SU-DHL-6 (cell line): ENCODE data around the gene PIGH.

Experiments used
- EZH2phosphoT487 ChIP-seq: fragments of 200-600 bp; sonication (generic), shearing (Covaris generic); conservative IDR thresholded peaks from 2 replicates; pipeline ENCODE4 v1.6.1; 2018; ENCODE audit warnings: mild to moderate bottlenecking, antibody characterized with exemption, low read length, moderate library complexity, mixed read lengths
- TF ChIP-seq, protein P1 (sequence below): fragments of 200-600 bp; sonication (generic); IDR thresholded peaks from one replicate; pipeline ENCODE4 v1.5.1; 2017; ENCODE audit warnings: antibody characterized with exemption, mild to moderate bottlenecking, low read length, moderate library complexity; ENCODE audit not compliant: insufficient read depth, poor library complexity, severe bottlenecking

DNA sequence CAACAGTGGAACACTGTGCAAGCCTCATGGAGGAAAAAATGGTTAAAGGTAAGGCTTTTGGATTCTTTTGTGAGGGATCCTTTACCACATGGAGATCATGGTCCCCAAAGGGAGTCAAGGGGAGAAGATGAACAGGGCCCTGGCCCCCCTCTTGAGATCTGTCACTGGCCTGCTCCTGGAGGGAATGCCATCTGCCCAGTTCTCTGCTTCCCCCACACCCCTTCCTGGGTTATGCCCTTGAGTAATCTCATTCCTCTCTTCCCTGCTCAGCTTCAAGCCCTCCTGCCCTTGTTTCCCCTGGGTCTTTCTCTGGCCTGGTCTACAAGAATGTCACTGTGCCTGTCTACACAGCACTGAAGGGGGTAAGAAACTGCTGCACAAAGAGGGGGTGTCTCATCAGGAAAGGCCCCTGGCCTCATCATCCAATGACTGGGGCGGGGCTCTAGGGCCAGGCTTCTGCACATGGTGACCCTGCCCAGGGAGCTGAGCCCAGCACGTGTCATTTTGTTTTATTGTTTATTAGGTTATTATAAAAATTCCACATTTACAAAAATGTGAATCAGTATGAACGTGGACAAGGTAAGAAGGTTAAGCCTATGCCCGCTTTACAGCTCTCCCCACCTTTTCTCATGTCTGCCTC is 30.3 kb downstream of the PIGH start:
- TF ChIP-seq, protein P1, sequence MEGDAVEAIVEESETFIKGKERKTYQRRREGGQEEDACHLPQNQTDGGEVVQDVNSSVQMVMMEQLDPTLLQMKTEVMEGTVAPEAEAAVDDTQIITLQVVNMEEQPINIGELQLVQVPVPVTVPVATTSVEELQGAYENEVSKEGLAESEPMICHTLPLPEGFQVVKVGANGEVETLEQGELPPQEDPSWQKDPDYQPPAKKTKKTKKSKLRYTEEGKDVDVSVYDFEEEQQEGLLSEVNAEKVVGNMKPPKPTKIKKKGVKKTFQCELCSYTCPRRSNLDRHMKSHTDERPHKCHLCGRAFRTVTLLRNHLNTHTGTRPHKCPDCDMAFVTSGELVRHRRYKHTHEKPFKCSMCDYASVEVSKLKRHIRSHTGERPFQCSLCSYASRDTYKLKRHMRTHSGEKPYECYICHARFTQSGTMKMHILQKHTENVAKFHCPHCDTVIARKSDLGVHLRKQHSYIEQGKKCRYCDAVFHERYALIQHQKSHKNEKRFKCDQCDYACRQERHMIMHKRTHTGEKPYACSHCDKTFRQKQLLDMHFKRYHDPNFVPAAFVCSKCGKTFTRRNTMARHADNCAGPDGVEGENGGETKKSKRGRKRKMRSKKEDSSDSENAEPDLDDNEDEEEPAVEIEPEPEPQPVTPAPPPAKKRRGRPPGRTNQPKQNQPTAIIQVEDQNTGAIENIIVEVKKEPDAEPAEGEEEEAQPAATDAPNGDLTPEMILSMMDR: no peak
- TF ChIP-seq EZH2phosphoT487: no peak
